Astrocyte of the spinal cord (primary cell): ENCODE results near the gene TUBB3.
"Not testable (repeated sequence)": the region's sequence is repeated elsewhere in the genome, so short reads cannot be mapped to it uniquely, and the experiment has no call there.

ENCODE experiments used
- DNase-seq: peaks from one replicate; pipeline ENCODE4 v3.0.0; 2011; ENCODE audit warnings: low read depth, low spot score
- H3K4me3 ChIP-seq: 2 replicates; pipeline ENCODE4 v1.5.1; 2011; ENCODE audit warnings: low read depth, mild to moderate bottlenecking, low read length, moderate library complexity
- in situ Hi-C: cut with HindIII; loops from 2 replicates; pipeline ENCODE4 v1.10.0; 2017; ENCODE audit warnings: low sequenced_read_pairs
- TF ChIP-seq, protein P1 (sequence below): IDR thresholded peaks from 2 replicates; pipeline ENCODE4 v1.5.1; 2012; ENCODE audit warnings: low read depth, mild to moderate bottlenecking, low read length, inconsistent platforms

TUBB3 gene

DNA sequence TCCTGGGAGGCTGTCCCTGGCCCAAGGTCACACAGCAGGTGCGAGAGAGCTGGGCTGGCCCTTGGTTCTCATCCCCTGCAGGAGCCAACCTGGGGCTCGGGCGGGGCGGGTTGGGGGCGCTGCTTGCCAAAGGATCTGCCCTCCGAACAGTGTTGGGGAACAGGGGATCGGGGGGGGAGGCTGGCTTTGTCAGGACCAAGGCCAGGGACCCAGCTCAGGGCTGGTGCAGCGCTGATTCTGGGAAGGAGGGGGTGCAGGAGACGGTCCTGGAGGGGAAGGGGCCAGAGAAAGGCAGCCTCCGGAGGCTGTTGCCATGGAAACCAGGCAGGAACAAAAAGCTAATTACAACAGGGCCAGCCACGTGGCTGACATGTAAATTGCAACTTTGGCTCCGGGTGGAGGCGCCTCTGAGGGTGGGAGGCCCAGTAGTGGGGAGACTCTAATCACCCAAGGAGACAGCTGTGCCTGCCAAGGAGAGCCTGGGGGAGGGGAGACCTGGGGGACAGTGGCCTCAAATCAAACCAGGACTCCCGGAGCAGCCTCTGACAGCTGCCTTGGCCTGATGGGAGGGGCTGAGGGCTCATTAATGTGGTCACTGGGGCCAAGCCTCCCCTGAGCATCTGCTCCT is 1.3 kb downstream of the TUBB3 start:
- in situ Hi-C loops: no loop called here
- DNase-seq: peak; percentile 42

DNA sequence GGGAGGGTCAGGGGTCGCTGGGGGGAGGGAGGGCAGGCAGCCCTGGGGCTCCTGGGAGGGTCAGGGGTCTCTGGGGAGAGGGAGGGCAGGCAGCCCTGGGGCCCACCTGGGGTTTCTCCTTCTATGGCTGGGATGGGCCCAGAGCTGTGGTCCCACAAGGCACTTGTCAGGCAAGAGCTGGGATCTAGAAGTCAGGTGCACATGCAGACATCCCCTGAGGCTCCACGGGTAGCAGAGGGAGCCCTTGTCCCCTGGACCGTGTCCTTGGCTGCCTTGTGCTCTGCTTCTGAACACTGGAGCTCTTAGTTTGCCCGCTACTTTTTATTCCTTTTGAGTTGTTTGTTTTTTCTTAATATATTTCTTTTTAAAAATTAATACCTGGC is 1.8 kb downstream of the TUBB3 start:
- TF ChIP-seq, protein P1, sequence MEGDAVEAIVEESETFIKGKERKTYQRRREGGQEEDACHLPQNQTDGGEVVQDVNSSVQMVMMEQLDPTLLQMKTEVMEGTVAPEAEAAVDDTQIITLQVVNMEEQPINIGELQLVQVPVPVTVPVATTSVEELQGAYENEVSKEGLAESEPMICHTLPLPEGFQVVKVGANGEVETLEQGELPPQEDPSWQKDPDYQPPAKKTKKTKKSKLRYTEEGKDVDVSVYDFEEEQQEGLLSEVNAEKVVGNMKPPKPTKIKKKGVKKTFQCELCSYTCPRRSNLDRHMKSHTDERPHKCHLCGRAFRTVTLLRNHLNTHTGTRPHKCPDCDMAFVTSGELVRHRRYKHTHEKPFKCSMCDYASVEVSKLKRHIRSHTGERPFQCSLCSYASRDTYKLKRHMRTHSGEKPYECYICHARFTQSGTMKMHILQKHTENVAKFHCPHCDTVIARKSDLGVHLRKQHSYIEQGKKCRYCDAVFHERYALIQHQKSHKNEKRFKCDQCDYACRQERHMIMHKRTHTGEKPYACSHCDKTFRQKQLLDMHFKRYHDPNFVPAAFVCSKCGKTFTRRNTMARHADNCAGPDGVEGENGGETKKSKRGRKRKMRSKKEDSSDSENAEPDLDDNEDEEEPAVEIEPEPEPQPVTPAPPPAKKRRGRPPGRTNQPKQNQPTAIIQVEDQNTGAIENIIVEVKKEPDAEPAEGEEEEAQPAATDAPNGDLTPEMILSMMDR: no peak
- DNase-seq: no peak
- in situ Hi-C loops: no loop called here
- peak overlapping the region; percentile 94 for H3K4me3 ChIP-seq

More for the DNA sequence above, 1.3 kb downstream of the TUBB3 start:
- TF ChIP-seq, protein P1: no peak
- peak overlapping the region; percentile 94 for H3K4me3 ChIP-seq

DNA sequence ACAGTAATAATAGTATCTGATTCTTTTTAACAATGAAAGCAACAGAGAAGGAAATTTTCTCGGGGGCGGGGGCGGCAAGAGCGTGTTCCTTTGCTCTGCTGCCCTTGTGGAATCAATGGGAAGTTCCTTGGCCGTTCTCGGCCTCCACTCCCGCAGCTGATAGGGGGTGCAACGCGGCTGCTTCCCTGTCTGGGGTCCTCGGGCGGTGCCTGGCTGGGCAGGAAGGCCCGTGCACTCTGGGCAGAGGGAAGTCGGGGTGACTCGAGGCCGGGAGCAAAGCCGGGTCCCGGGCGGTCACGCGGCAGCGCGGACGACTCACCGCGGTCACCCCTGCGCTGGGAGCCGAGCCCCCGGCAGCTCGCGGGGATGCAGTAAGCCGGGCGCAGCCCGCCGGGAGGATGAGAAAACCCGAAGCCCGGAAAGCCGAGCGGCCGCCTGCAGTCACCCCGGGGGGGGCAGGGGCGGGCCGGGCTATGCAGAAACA is 2.5 kb downstream of the TUBB3 start:
- in situ Hi-C loops: no loop called here
- H3K4me3 ChIP-seq: peak overlapping the region; percentile 94
- DNase-seq: no peak
- TF ChIP-seq, protein P1: no peak

DNA sequence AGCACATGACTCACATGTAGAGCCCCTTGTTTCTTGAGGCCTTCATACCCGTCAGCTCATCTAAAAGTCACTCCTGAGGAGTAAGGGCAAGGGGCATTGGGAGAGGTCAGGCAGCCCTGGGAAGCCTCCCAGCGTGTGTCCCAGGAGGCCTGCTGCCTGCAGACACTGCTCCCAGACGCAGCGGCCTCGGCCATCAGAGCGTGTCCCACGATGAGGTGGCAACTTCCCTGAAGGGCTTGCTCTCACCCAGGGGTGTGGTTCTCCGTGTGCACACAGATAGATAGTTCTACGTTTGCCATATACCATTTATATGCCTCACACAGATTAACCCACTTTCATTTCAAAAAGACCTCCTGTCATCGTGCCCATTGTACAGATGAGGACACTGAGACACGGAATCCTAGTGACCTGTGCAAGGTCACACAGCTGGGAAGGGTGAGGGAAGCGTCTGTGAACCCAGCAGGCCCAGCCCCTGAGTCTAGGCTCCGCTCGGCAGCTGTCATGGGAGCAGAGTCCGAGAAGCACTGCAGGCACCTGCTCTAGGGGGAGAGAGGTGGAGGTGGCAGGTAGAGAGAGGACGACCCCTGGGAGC is 8.3 kb downstream of the TUBB3 start:
- DNase-seq: no peak
- TF ChIP-seq, protein P1: no peak
- in situ Hi-C loops: no loop called here
- no peak overlapping the region for H3K4me3 ChIP-seq

GRCh38 chr16:89931964-89932363 is 8.8 kb downstream of the TUBB3 start:
- in situ Hi-C loops: no loop called here
- DNase-seq: no peak
- H3K4me3 ChIP-seq: no peak overlapping the region
- TF ChIP-seq, protein P1: no peak

DNA sequence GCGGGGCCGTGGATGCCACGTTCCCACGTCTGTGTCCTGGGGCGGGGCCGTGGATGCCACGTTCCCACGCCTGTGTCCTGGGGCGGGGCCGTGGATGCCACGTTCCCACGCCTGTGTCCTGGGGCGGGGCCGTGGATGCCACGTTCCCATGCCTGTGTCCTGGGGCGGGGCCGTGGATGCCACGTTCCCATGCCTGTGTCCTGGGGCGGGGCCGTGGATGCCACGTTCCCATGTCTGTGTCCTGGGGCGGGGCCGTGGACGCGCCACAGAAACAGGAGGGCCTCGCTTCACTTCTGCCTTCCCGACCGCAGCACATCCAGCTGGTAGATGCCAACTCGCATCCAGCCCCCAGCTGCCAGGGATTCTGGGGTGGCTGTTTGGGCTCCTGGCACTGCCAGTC is 10.9 kb downstream of the TUBB3 start:
- in situ Hi-C loops, H3K4me3 ChIP-seq, DNase-seq: not testable (repeated sequence)
